Calu3 (cell line): ENCODE data around the gene MYO18B. TPM values are rescaled to one million over a fixed set of nuclear protein-coding genes. Genes with fewer than 3 reads are reported as not detected.

Source experiments
- BruUV-seq: library from RNA; stranded (reverse); fragments of 400-500 nt; replicated peaks from 2 replicates; lab custom pipeline; 2021; lab: Mats Ljungman, UMichigan
- CTCF ChIA-PET: fragments of 300-600 bp; sonication (Branson Sonifier 250); formaldehyde crosslinking; loops from one replicate; lab custom pipeline; 2022; ENCODE audit warnings: antibody characterized with exemption; lab: Charles Lee
- DNase-seq: peaks from one replicate; pipeline ENCODE4 v3.0.0; 2022
- H3K27ac Mint-ChIP-seq: one replicate; pipeline ENCODE4 v1.8.0; 2022; ENCODE audit warnings: mixed read lengths; ENCODE audit not compliant: unreplicated experiment
- H3K27me3 Mint-ChIP-seq: one replicate; pipeline ENCODE4 v1.8.0; 2022; ENCODE audit warnings: mixed read lengths; ENCODE audit not compliant: unreplicated experiment
- H3K36me3 Mint-ChIP-seq: one replicate; pipeline ENCODE4 v1.8.0; 2022; ENCODE audit warnings: mild to moderate bottlenecking, moderate library complexity, mixed read lengths; ENCODE audit not compliant: insufficient read depth, unreplicated experiment
- H3K4me1 Mint-ChIP-seq: one replicate; pipeline ENCODE4 v1.8.0; 2022; ENCODE audit warnings: mild to moderate bottlenecking, low read depth, mixed read lengths; ENCODE audit not compliant: unreplicated experiment
- H3K4me3 Mint-ChIP-seq: one replicate; pipeline ENCODE4 v1.8.0; 2022; ENCODE audit warnings: mild to moderate bottlenecking, low read depth, moderate library complexity, mixed read lengths; ENCODE audit not compliant: unreplicated experiment
- H3K9me3 Mint-ChIP-seq: one replicate; pipeline ENCODE4 v1.8.0; 2022; ENCODE audit warnings: low read depth, mixed read lengths; ENCODE audit not compliant: unreplicated experiment
- intact Hi-C: fragments of 100-400 bp; cut with micrococcal nuclease; formaldehyde crosslinking; loops from one replicate; pipeline ENCODE4 v1.10.0; 2022; ENCODE audit not compliant: unreplicated experiment
- total RNA-seq: library from RNA; stranded (reverse); gene quantifications from 2 replicates; pipeline ENCODE4 v1.2.3, GENCODE V29; 2022
- TF ChIP-seq, protein P1 (sequence below): fragments of 200-600 bp; IDR thresholded peaks from one replicate; pipeline ENCODE4 v1.8.0; 2022; ENCODE audit warnings: antibody characterized with exemption; ENCODE audit not compliant: unreplicated experiment

Gene MYO18B
- total RNA-seq, 1 experiment from 2014 or later = 0.59 TPM

DNA sequence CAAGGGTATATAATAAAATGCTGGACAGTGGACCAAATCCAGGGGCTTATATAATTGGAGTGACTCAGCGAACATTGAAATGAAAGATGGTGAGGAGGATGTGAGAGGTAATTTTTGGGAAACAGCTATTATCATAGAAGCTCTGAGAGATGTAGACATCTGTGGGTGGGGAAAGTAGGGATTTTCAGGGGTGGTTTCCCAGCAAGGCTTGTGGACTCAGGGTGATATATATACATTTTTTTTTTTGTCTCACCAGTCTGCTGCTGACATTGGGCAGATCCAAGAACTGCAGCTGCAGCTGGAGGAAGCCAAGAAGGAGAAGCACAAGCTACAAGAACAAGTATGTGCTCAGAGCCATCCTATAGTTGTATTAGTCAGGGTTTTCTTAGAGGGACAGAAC is 208.1 kb downstream of the MYO18B start:
- Mint-ChIP-seq H3K27me3 (peaks cover 70% of the 10 kb centered on the region), H3K4me3 (no peak overlapping the region), H3K36me3 (no peaks in the 10 kb centered on the region)

DNA sequence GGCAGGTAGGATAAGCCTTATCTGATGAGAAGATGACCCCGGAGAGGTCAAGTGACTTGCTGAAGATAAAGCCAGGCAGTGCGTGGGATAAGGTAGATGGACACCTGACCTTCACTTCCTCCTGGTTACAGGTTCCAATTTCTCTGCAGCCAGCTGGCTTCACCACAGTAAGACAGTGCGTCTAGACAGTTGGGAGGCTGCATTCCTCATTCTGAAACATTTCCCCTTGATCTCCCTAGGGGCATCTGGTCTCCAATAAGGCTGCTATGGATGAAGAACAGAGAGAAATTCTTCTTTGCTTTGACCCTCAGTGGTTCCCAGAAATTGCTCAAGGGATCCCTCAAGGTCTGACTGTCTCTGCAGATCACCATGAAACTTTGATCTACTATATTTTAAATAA is 211.3 kb downstream of the MYO18B start:
- Mint-ChIP-seq H3K27me3 (peaks cover 88% of the 10 kb centered on the region), H3K4me1 (no peaks in the 10 kb centered on the region), H3K9me3 (no peaks in the 10 kb centered on the region), H3K27ac (no peak overlapping the region), H3K36me3 (no peaks in the 10 kb centered on the region), H3K4me3 (no peak overlapping the region)
- no peak for DNase-seq
- TF ChIP-seq, protein P1, sequence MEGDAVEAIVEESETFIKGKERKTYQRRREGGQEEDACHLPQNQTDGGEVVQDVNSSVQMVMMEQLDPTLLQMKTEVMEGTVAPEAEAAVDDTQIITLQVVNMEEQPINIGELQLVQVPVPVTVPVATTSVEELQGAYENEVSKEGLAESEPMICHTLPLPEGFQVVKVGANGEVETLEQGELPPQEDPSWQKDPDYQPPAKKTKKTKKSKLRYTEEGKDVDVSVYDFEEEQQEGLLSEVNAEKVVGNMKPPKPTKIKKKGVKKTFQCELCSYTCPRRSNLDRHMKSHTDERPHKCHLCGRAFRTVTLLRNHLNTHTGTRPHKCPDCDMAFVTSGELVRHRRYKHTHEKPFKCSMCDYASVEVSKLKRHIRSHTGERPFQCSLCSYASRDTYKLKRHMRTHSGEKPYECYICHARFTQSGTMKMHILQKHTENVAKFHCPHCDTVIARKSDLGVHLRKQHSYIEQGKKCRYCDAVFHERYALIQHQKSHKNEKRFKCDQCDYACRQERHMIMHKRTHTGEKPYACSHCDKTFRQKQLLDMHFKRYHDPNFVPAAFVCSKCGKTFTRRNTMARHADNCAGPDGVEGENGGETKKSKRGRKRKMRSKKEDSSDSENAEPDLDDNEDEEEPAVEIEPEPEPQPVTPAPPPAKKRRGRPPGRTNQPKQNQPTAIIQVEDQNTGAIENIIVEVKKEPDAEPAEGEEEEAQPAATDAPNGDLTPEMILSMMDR = no peak
- no TSS peak for BruUV-seq
- CTCF ChIA-PET = no interaction called here
- intact Hi-C loops = no loop called here

More for the DNA sequence above, 208.1 kb downstream of the MYO18B start:
- CTCF ChIA-PET = no interaction called here
- intact Hi-C loops = no loop called here
- Mint-ChIP-seq H3K9me3 (no peaks in the 10 kb centered on the region), H3K27ac (no peak overlapping the region), H3K4me1 (no peaks in the 10 kb centered on the region)
- BruUV-seq = no TSS peak
- no peak for DNase-seq
- TF ChIP-seq, protein P1 = no peak

DNA sequence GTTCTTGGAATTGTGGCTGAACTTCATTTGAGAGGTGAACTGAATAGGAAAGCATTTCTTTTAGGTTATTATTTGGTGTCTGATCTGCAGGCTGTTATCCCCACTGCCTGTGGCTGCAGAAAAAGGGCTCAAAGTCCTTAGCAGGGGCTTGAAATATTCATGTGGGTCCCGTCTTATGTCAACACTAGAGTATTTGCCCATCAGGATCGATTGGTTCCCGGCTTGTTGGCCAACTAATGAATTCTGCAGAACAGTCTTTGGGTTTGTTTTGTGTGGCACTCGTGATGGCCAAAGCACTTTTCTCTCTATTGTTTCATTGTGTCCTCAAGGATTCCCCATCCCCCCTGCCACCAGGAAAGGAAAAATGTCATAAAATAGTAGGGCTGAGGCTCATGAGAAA is 211.9 kb downstream of the MYO18B start:
- no peak for DNase-seq
- no peaks in the 10 kb centered on the region for H3K4me1 Mint-ChIP-seq
- H3K27ac Mint-ChIP-seq = no peak overlapping the region
- TF ChIP-seq, protein P1 = no peak
- H3K36me3 Mint-ChIP-seq = no peaks in the 10 kb centered on the region
- H3K27me3 Mint-ChIP-seq = peaks cover 87% of the 10 kb centered on the region
- no peaks in the 10 kb centered on the region for H3K9me3 Mint-ChIP-seq
- no TSS peak for BruUV-seq
- CTCF ChIA-PET = no interaction called here
- no peak overlapping the region for H3K4me3 Mint-ChIP-seq
- intact Hi-C loops = no loop called here

DNA sequence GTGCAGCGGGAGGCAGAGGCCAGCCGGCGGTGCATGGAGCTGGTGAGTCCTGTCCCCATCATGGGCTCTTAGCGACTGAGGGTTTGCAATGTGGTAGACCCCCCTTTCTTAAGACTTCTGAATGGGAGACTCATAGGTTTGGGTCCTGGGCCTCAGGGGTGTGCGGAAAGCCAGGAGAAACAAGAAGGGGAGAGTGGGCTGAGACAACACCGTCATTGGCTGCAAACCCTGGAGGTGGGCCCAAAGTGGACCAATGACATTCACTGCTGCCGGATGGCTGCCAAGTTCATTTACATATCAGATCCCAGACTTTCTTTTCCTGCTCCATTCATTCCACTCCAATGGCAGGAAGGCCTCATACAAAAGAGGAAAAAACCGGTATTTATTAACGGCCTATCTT is 213.3 kb downstream of the MYO18B start:
- no TSS peak for BruUV-seq
- H3K4me3 Mint-ChIP-seq = no peak overlapping the region
- no peaks in the 10 kb centered on the region for H3K9me3 Mint-ChIP-seq
- H3K36me3 Mint-ChIP-seq = no peaks in the 10 kb centered on the region
- intact Hi-C loops = no loop called here
- peaks cover 73% of the 10 kb centered on the region for H3K27me3 Mint-ChIP-seq
- CTCF ChIA-PET = no interaction called here
- H3K27ac Mint-ChIP-seq = no peak overlapping the region
- TF ChIP-seq, protein P1 = no peak
- H3K4me1 Mint-ChIP-seq = no peaks in the 10 kb centered on the region
- no peak for DNase-seq

DNA sequence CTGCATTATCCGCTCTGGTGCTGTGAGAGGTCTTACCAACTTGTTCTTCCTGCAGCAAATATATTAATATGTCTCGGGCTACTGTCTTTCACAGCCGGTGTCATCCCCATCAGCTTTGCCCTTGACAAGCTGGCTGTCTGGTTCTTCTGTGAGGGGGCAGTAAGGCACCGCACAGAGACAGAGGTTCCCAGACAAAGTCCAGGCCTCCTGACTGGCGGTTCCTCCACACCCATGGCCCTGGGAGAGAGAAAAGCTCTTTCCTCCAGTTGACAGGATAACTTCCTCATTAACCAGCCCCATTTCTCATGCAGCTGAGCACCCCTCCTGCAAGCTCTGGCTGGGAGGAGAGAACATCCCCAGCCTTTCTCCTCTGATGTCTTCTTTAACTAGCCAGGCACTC is 214.8 kb downstream of the MYO18B start:
- H3K4me3 Mint-ChIP-seq = no peak overlapping the region
- DNase-seq = no peak
- no peaks in the 10 kb centered on the region for H3K4me1 Mint-ChIP-seq
- H3K27ac Mint-ChIP-seq = no peak overlapping the region
- CTCF ChIA-PET = no interaction called here
- intact Hi-C loops = no loop called here
- H3K36me3 Mint-ChIP-seq = no peaks in the 10 kb centered on the region
- BruUV-seq = no TSS peak
- TF ChIP-seq, protein P1 = no peak
- H3K9me3 Mint-ChIP-seq = no peaks in the 10 kb centered on the region
- H3K27me3 Mint-ChIP-seq = peaks cover 58% of the 10 kb centered on the region
